Activated T-cell treated with anti-CD3 and anti-CD28 coated beads, Interleukin-2, amount 50 U/mL, for 48 hours (primary cell): ENCODE data around the gene SEC23A.

Source experiments
- DNase-seq, 2 experiments: peaks; one replicate each; pipeline ENCODE4 v3.0.0-alpha.2; 2020

Gene SEC23A

GRCh38 chr14:38982837-38983236 lies 120.2 kb downstream of the SEC23A start:
- DNase-seq: no peak

GRCh38 chr14:38982278-38982677 lies 120.8 kb downstream of the SEC23A start:
- no peak for DNase-seq
